ENCODE measurements around the gene NGF.
"Not testable (repeated sequence)": the region's sequence is repeated elsewhere in the genome, so short reads cannot be mapped to it uniquely, and the experiment has no call there.

Gene NGF

DNA sequence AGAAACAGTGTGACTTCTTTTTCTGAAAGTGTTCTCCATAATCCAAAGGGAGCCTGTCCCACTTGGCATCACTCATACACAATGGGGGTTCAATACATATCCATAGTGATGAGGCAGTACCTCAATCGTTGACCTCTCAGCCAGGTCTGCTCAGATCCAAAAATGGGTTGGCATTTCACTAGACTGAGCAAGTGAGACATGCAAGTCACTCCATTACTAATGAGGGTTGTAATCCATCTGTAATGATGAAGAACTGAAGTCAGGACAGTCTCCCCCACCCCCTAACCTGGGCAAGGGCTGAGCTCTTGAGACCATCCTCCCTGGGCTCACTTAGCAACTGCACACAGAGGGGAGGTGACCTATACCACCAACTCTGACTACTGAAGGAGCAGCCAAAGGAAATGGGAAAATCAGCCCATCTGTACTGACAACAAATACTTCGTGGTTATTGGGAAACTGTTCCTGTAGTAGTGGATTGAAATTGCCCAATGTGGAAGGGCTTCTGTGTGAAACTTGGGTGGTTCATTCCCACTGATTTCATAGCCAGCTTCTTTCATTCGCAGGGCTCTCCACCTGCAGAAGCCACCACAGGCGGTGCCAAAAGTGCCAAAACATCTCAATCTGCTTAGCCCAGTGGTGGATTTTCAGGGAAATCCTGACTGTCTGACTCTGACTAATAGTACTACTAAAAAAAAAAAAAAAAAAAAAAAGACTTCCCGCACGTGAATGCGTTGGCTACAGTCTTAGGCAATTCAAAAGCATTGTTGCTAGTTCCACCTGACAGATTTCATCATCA lies 5.0 kb downstream of the NGF start:
- DNase-seq: no peak

DNA sequence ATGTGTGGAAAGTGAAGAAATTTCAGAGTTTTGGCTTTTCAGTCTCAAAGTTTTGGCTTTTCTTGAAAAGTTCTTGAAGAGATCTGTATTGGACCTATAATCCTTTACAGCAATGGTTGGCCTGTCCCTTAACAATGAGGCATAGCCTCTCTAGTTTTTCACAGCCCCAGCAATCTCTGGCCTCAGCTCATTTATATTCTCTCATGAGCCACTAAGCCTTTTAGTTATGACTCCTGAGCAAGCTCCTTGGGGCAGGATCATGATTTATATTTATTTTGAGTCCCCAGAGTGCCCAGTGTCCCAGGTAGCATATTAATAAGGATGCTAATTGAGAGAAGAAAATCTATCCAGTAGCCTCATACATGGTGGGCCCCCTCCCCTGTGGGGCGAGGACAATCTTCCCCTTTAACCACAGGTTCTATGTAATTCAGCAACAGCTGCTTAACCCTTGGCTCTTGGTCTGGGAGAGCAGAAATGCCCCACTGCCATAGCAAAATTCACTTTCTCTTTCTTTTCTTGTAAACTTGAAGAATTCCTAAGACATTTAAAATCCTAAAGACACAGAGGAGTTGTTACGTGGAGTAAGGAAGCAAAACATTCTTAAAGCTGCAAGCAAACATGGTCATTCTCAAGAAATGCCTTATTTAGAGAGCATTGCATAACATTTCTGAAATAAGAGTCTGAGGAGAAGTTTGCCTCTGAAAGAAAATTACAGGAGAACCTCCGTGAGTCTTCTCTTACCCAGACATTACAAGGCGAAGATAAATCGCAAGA lies 6.3 kb downstream of the NGF start:
- DNase-seq: no peak

DNA sequence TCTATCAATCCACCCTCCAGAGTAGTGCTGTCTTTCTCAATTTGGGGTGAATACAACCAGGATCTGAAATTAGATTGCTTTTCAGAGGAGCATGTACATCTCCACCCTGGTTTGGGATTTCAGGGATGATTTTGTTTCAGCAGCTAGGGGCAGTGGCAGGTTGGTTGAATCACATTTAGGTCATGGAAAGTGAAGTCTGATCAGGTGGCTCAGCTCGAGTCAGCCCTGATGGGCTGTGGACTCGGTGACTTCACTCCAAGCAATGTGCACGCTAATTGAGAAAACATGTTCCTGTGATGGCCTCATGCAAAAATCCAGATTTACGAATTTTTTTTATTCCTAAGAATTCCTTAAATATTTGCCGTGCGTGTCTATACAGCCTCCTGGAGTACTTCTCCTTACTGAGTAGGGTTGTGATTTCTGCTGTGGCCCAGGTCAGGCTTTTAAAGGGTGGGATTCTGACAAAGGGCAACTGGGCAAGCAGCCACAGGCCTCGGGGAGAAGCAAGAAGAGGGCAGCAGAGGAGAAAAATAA lies 7.5 kb downstream of the NGF start:
- DNase-seq: no peak

DNA sequence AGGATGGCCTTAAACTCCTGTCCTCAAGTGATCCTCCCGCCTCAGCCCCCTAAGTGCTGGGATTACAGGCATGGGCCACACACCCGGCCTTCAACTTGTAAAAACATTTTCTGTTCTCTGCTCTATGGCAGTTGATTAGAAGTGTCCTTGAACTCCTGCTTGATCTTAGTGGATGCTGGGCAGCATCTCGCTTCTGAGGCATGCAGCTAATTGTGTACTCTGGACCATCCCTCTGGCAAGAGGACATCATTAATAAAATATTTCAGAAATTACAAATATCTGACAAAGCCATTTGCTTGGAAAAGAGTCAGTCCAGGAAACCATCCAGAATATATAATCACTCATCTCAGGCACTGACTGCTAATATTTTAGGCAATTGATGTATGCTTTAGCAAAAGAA lies 8.1 kb downstream of the NGF start:
- DNase-seq: no peak

DNA sequence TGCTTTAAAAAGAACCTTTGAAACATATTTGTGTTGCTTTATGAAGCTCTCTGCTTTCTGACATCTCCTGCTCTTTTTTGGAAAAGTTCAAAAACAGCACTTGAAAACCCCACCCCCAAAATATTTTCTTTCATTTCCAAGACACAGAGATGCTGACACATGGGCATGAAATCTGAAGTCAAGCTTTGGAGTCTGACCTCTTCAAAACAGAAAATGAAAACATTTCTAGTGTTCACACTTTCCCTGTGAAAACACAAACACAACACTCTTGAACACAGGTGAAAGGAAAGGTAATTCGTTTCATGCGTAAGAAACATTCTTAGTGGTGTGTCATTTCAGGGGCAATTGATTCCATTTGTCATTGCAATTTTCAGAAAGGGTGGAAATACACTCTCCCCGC lies 10.8 kb downstream of the NGF start:
- no peak for DNase-seq

DNA sequence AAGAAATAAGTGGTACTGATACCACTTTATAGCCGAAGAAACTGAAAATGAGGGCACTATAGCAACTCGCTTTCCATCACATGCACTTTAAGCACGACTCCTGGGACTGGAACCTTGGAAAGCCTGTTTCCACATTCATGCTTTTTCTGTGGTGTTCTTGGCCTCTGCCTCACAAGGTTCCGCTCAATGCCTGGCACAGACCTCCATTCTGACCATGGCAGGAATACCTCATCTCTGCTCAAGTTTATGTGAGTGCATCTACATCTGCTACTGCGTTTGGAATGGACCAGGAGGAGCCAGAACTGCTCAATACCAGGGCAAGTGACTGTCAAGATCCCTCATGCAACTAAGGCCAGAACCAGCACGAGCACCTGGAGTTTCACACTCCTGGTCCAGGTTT lies 11.6 kb downstream of the NGF start:
- no peak for DNase-seq

DNA sequence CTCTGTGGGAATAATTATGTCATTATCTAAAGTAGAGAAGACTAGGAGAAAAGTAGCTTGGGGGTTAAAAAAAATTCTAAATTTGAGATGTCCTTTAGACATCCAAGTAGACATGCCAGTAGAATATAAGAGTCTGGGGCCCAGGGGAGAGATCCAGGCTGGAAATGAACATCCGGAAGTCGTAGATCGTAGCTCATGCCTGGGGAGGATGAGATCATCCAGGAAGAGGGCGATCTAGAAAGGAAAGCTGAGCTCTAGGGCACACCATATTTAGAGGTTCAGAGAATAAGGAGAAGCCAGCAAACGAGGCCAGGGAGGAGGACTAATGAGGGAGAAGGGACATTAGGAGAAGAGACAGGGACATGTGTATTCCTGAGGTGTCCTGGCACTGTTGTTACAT lies 12.2 kb downstream of the NGF start:
- DNase-seq: no peak

DNA sequence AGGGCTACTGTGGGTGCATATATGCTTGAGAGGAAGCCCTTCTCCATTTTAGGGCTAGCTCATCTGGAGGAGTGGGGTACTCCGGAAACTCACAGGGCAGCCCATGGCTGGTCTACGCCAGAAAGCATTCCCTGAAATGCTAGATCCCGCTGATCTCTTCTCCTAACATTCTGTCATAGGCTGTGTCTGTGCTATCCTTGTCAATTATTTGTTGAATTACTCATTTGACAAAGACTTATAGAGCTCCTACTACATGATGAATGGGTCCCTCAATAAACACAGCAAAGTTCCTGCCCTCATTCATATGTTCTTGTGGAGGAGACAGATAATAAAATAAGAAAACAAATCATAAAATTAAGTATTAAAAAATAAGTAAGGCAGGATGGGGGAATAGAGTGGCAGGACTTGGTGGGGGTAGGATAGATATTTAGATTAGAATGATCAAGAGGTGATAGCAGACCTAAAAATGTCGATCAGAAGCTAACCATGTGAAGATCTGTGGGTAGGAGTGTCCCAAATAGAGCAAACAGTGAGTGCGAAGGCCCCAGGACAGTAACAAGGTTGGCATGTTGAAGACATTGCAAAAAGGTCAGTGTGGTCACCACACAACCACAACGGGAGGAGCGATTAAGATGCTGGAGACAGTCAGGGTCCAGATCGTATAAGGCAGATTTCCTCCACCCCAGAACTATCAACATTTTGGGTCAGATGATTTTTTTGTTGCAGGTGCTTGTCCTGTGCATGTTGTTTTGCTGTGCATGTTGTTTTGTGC lies 13.2 kb downstream of the NGF start:
- DNase-seq: no peak

DNA sequence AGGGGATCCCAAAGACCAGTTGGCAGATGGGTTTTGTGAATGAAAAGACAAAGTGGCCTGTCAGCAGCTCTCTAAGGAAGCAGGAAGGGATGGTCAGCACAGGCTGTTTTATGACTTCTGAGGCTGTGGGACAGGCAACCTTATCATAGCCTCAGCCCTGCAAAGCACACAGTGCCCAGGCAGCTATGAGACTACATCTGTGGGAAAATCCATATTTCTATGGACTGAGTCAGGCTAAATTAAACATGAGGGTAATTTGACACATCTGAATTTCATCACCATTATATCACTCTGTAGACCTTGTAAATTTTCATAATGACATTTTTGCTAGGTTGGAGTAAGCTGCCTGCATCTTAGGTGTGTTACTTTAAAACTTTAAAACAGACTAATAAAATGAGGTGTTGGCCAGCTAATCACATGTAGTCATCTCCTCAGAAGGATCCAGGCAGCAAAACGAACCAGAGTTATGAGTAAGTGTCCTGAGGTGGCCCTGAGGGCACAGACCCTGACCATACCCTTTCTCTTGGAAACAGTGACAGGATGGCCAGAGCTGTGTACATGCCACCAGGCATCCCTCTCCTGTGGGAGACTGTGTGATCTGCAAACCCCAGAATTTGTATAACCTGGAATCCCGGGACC lies 14.6 kb downstream of the NGF start:
- no peak for DNase-seq

DNA sequence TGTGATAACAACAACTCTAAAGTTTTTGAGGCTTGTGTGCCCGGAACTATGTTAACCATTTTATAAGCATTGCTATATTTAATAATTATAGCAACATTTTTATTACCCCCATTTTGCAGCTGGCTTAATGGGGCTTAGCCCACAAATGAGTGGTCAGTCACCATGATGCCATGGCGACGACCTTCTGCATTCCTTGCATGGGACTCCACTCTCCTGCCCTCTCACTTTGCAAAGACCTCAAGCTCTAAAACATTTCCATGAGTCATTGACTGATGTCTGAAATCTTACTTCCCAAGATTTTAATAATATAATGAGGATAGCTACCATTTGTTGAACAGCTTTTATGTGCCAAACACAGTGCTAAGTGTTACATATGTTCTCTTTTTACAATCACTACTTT lies 15.4 kb downstream of the NGF start:
- DNase-seq: no peak

DNA sequence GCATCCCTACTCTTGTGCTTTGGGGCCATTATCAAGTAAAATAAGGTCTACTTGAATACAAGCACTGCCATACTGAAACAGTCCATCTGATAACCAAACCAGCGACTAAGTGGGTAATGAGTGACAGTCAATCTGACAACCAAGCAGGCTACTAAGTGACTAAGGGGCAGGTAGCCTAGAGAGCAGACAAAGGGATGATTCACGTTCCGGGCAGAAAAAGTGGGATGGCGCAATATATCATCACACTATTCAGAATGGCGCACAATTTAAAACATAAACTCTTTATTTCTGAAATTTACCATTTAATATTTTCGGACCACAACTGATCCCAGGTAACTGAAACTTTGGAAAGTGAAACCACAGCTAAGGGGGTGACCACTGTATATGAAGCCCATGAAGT lies 17.7 kb downstream of the NGF start:
- DNase-seq: no peak

DNA sequence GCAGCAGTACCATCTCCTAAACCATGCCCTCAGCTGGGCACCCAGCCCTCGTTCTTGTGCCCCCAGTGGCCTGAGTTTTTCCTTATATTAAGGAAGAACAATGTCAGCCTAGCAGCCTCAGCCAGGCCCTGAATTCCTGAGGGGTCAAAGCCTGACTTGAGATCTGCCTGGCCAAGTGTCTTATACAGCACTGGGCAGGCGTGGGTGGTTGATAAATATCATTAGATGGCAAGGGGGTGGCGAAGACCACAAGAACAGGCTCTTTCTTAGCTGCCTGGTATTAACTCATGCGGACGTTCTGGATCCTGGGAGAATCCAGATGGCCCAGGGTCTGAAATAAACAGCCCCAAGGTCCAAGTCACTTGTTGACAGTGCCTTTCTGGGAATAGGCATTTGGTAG lies 18.3 kb downstream of the NGF start:
- no peak for DNase-seq

DNA sequence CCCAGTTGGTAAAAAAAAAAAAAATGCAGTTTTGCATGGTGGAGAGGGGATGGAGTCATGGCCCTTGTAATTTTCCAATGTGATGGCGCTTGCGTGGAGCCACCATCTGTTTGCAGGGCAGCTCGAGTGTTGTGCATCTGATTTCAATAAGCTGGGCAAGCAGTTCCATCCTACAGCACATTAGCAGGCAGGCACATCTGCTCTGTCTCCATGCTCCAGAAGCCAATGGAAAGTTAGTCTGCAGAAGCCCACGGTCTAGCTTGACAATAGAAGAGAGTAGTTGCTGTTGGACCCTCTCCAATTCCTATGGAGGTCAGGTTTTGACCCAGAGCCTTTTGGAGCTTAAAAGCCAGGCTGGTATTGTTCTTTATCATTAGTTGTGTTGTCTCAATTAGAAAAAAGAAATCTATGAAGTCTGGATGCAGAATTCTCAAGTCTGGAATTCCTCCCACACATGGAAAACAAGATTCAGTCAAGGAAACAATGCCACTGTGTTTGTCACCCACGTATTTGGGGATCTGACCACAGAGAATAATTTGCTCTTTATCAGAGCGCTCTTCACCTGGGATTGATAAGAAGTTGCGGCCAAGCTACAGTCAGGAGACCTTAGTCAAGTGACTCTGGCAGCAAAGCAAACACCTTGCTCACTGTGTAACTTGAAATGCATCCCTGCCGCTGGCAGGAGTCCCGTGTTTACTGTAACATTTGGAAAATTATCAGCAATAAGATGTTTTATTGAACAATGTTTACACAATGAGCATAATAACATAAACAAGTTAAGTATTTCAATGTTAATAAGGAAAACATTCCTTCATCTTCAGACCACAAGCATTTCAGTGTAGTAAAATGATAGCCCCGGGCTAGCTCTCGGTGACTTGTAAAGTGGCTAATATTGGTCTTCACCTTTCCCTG lies 20.7 kb downstream of the NGF start:
- no peak for DNase-seq

DNA sequence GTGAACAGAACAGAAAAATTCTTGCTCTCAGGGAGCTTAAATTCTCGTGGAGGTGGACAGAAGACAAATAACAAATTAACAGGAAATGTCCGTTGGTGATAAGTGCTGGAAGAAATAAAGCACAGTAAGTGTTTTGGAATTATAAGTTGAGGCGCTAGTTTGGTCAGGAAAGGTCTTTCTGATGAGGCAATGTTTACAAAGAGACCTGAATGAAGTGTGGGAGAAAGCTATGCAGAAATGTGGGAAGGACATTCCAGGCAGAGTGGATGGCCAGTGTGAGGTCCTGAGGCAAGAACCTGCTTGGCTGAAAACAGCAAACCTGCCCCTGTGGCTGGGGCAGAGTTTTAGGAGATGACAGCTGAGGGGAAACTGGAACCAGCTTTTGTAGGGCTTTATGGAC lies 23.3 kb downstream of the NGF start:
- DNase-seq: no peak

DNA sequence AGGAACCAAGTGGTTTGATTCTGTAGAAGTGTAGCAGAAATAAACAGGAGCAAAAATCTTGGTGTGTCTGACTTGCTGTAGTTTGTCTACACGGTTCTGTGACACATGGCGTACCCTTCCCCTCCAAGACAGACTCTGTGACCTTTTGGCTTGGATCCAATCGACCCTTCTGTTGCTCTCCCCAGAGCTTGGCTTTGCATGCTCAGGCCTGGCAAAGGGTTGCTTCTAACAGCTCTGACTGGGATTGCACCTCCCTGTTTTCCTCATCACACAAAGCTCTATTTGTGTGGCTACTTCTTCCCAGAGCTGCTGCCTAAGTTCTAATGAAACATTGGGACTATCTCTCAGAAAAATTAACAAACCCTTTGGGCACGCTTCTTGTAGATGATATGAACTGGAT lies 24.0 kb downstream of the NGF start:
- no peak for DNase-seq

DNA sequence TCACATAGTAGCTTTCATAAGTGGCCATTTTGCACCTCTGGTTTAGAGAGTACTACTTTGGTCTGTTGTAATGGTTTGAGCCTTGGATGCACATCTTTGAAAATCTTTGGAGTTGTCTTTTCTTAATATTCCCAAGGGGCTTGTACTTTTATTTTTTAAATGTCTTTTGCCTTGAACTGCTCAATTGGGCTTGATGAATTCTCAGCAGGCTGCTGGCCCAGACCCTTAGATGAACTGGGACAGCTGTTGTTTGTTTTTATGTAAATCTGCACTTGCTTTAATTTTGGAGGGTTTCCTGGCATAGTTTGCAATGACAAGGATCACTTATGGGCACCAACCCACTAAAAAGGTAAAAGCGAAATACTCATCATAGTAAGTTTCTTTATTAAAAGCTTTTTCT lies 24.9 kb downstream of the NGF start:
- DNase-seq: no peak

DNA sequence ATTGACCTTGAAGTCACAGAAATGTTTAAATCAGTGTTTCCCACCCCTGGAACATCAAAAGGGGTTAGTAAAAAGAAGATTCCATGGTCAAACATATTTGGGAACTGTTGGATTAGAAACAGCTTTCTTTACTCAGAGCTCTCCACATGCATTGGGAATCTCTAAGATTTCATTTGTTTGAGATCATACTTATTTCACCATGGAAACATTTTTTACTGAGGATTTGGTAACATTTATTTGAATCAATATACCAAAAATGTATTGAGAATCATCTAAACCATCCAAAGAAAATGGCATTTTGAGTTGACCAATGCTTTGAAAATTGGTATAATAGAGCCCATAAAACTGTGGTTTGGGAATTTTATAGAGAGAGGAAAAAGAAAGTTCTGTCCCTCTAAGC lies 25.3 kb downstream of the NGF start:
- no peak for DNase-seq

DNA sequence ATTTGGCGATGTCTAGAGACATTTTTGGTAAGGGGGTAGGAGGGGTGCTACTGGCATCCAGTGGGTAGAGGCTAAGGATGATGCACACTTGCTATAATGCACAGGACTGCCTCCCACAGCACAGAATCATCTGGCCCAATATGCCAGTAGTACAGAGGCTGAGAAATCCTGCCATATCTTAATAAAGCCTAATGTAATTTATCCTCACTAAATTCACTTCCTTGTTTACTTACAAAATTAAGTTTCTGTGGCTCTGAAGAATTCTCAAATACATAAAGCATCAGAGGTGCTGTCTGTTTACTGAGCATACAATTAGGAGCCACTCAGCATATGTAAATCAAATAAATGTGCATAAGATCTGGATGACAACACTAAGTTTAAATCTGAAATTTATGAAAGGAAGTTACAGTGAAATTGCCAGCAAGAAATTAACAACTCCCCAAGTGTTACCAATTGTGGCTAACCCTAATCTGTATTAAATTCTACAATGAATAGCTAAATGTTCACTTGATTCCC lies 26.5 kb downstream of the NGF start:
- DNase-seq: no peak

DNA sequence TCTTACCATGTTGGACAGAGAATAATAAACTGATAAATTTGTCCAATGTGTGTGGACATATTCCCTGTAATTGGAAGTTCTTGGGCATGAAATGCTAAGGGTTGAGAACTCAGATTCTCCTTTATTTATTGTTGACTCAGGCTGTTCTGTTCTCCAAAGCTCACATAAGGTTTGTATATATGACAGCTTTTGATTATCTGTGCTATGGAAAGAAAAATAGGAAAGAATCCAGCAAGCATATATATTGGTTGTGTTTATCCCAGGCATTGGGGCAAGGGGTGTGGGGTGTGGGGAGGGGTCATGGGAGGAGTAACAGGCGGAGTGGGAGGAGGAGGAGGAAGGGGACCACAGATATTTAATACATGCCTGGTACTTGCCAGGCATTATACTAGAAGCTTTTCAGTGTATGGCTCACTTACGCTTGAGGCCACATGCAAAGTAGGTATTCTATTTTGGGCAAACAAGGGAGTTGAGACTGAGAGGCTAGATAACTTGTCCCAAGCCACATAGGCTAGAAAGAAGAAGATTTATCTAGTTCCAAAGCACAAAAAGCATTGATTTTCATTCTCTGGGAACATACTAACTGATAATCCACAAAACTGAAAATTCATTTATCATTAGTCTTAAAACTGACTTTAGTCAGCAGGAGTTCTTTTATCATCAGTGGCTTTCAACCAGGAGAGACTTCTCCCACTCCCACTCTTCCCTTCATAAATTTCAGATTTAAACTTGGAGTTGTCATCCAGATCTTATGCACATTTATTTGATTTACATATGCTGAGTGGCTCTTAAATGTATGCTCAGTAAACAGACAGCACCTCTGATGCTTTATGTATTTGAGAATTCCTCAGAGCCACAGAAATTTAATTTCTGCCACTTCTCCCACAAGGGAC lies 27.2 kb downstream of the NGF start:
- no peak for DNase-seq

DNA sequence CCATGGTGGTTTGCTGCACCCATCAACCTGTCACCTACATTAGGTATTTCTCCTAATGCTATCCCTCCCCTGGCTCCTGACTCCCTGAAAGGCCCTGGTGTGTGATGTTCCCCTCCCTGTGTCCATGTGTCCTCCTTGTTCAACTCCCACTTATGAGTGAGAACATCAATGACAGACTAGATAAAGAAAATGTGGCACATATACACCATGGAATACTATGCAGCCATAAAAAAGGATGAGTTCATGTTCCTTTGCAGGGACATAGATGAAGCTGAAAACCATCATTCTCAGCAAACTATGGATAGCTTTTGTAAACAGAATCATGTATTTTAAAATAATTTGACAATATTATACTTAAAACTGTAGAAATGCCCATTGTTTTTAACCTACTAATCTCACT lies 28.5 kb downstream of the NGF start:
- DNase-seq: not testable (repeated sequence)

DNA sequence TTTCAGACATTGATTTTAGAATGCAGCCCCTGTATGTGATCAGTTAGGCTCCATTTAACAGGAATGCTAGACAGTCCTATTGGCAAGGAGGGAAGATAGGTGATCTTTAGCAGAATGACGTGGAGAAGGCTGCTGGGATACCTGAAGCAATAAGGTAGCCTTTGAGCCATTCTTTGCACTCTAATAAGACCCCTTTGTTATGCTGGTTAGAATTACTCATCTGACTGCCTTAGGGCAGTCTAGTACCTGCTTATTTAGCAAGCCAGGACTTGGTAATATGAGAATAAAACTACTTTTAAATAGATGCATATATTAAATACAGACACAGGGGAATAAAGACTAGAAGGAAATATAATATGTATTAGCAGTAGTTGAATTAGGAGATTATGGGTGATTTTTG lies 29.1 kb downstream of the NGF start:
- no peak for DNase-seq
